ENCODE data around the gene AUTS2. TPM values are rescaled to one million over a fixed set of nuclear protein-coding genes. Genes with fewer than 3 reads are reported as not detected.

AUTS2 gene
- total RNA-seq, 1 donor from 2014 or later, result 9.9 TPM

- H3K27me3 ChIP-seq (ENCODE audit: control insufficient read depth, insufficient read depth, low read length), result no peaks in the 10 kb centered on the region
- no peak for DNase-seq (ENCODE audit: low read depth)
- H3K4me3 ChIP-seq (ENCODE audit: low read depth, low read length), result no peak overlapping the region
- TF ChIP-seq CTCF (IDR thresholded peaks at IDR 0.05; ENCODE audit: insufficient read depth, low read length, poor library complexity, severe bottlenecking), result no peak
- H3K36me3 ChIP-seq (ENCODE audit: control insufficient read depth, insufficient read depth, low read length), result no peaks in the 10 kb centered on the region
These were observed 177.0 kb downstream of the AUTS2 start for GRCh38 chr7:69775231-69775771.

GRCh38 chr7:69776611-69777010, 178.3 kb downstream of the AUTS2 start:
- no peak overlapping the region for H3K4me3 ChIP-seq (ENCODE audit: low read depth, low read length)
- no peak for TF ChIP-seq CTCF (IDR thresholded peaks at IDR 0.05; ENCODE audit: insufficient read depth, low read length, poor library complexity, severe bottlenecking)
- H3K27me3 ChIP-seq (ENCODE audit: control insufficient read depth, insufficient read depth, low read length), result no peaks in the 10 kb centered on the region
- DNase-seq (ENCODE audit: low read depth), result no peak
- no peaks in the 10 kb centered on the region for H3K36me3 ChIP-seq (ENCODE audit: control insufficient read depth, insufficient read depth, low read length)

- TF ChIP-seq CTCF (IDR thresholded peaks at IDR 0.05; ENCODE audit: insufficient read depth, low read length, poor library complexity, severe bottlenecking), result no peak
- no peak for DNase-seq (ENCODE audit: low read depth)
- no peak overlapping the region for H3K4me3 ChIP-seq (ENCODE audit: low read depth, low read length)
- no peaks in the 10 kb centered on the region for H3K27me3 ChIP-seq (ENCODE audit: control insufficient read depth, insufficient read depth, low read length)
- no peaks in the 10 kb centered on the region for H3K36me3 ChIP-seq (ENCODE audit: control insufficient read depth, insufficient read depth, low read length)
These were observed 179.9 kb downstream of the AUTS2 start for GRCh38 chr7:69778138-69778537.

DNA sequence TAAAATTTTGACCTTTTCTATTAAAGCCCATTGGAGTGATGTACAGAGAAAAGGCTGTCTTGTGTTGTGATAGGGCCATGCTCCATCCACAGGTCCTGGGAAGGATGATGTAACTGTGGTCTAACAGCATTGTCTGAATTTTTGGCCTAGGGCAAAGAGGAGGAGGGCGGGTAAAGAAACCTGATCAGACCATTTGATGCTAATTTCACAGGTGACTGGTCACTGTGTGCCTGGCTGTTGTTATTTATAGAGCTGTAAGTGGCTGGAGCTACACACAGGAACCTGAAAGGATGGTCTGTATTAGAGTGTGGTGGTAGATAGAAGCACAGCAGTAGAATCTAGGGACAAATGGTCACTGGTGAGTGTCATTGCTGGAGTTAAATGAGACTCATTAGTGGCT, 182.1 kb downstream of the AUTS2 start:
- DNase-seq (ENCODE audit: low read depth), result peak; percentile 51
- H3K4me3 ChIP-seq (ENCODE audit: low read depth, low read length), result no peak overlapping the region
- H3K36me3 ChIP-seq (ENCODE audit: control insufficient read depth, insufficient read depth, low read length), result no peaks in the 10 kb centered on the region
- no peak for TF ChIP-seq CTCF (IDR thresholded peaks at IDR 0.05; ENCODE audit: insufficient read depth, low read length, poor library complexity, severe bottlenecking)
- H3K27me3 ChIP-seq (ENCODE audit: control insufficient read depth, insufficient read depth, low read length), result no peaks in the 10 kb centered on the region

- no peaks in the 10 kb centered on the region for H3K27me3 ChIP-seq (ENCODE audit: control insufficient read depth, insufficient read depth, low read length)
- no peak for TF ChIP-seq CTCF (IDR thresholded peaks at IDR 0.05; ENCODE audit: insufficient read depth, low read length, poor library complexity, severe bottlenecking)
- no peak overlapping the region for H3K4me3 ChIP-seq (ENCODE audit: low read depth, low read length)
- no peak for DNase-seq (ENCODE audit: low read depth)
- H3K36me3 ChIP-seq (ENCODE audit: control insufficient read depth, insufficient read depth, low read length), result no peaks in the 10 kb centered on the region
These were observed 183.2 kb downstream of the AUTS2 start for GRCh38 chr7:69781412-69781846.

All from kidney epithelial cell (primary cell).